H1 (cell line): ENCODE data around the gene COL4A1. TPM values are rescaled to one million over a fixed set of nuclear protein-coding genes. Genes with fewer than 3 reads are reported as not detected.

ENCODE experiments used
- CTCF ChIA-PET: fragments of 300-600 bp; sonication (Branson Sonifier 250); formaldehyde crosslinking; loops from one replicate; lab custom pipeline; 2021; ENCODE audit not compliant: partially characterized antibody; lab: Charles Lee
- POLR2A ChIA-PET: fragments of 300-600 bp; sonication (Branson Sonifier 250); formaldehyde crosslinking; loops from one replicate; lab custom pipeline; 2021; ENCODE audit warnings: inconsistent platforms; ENCODE audit not compliant: partially characterized antibody; lab: Charles Lee
- DNase-seq, 2 experiments: peaks; one replicate each; pipeline versions ENCODE4 v3.0.0 to v3.0.0-alpha.2; 2010 to 2022; ENCODE audit warnings: low spot score in 2 of 2, low read depth in 1 of 2, mixed read lengths in 1 of 2
- FAIRE-seq: peaks from 2 replicates; lab custom pipeline; 2011; peaks lifted over from hg19 to GRCh38; lab: Jason Lieb, UNC
- H2AFZ ChIP-seq: 2 replicates; pipeline ENCODE4 v1.8.1; 2012; ENCODE audit warnings: low read length, inconsistent platforms
- H2AK5ac ChIP-seq: 2 replicates; pipeline ENCODE4 v1.6.1; 2013; ENCODE audit warnings: low read depth, low read length
- H2BK120ac ChIP-seq: replicated peaks from 2 replicates; pipeline ENCODE3; 2013; ENCODE audit warnings: low read depth, low read length, inconsistent platforms
- H2BK12ac ChIP-seq: 2 replicates; pipeline ENCODE4 v1.6.1; 2013; ENCODE audit warnings: low read depth, low read length
- H2BK15ac ChIP-seq: 2 replicates; pipeline ENCODE4 v1.6.1; 2013; ENCODE audit warnings: low read length
- H2BK20ac ChIP-seq: 2 replicates; pipeline ENCODE4 v1.6.1; 2013; ENCODE audit warnings: low read length
- H2BK5ac ChIP-seq: 2 replicates; pipeline ENCODE4 v1.6.1; 2013; ENCODE audit warnings: low read depth, low read length
- H3K14ac ChIP-seq: 2 replicates; pipeline ENCODE4 v1.6.1; 2013; ENCODE audit warnings: inconsistent platforms; ENCODE audit not compliant: insufficient read length
- H3K18ac ChIP-seq: 2 replicates; pipeline ENCODE4 v1.6.1; 2013; ENCODE audit warnings: low read length; ENCODE audit errors: extremely low read depth
- H3K23ac ChIP-seq: 2 replicates; pipeline ENCODE4 v1.6.1; 2013; ENCODE audit warnings: inconsistent platforms; ENCODE audit not compliant: insufficient read length
- H3K23me2 ChIP-seq: 2 replicates; pipeline ENCODE4 v1.6.1; 2013; ENCODE audit warnings: low read depth, low read length
- H3K27ac ChIP-seq: 2 replicates; pipeline ENCODE4 v1.6.1; 2011; ENCODE audit warnings: low read depth, low read length, inconsistent platforms
- H3K27me3 ChIP-seq, 4 experiments: replicated peaks in 1 of 4; 1 replicate in 1 of 4; 2 replicates in 3 of 4; pipeline versions ENCODE4 v1.6.1 to v1.8.1; 2011 to 2013; ENCODE audit warnings: low read length in 3 of 4, mild to moderate bottlenecking in 3 of 4, inconsistent platforms in 2 of 4, mixed read lengths in 2 of 4, moderate library complexity in 1 of 4; ENCODE audit not compliant: control insufficient read depth in 3 of 4, insufficient read depth in 3 of 4; ENCODE audit errors: extremely low read depth in 1 of 4
- H3K36me3 ChIP-seq, 4 experiments: 2 replicates each; pipeline versions ENCODE4 v1.6.1 to v1.8.1; 2011 to 2013; ENCODE audit warnings: mild to moderate bottlenecking in 4 of 4, low read length in 3 of 4, moderate library complexity in 2 of 4, control low read depth in 1 of 4, inconsistent platforms in 1 of 4; ENCODE audit not compliant: insufficient read depth in 4 of 4, control insufficient read depth in 2 of 4
- H3K4ac ChIP-seq: replicated peaks from 2 replicates; pipeline ENCODE3; 2013; ENCODE audit warnings: low read length, low read depth, mixed read lengths, inconsistent platforms; ENCODE audit not compliant: insufficient read length
- H3K4me1 ChIP-seq, 4 experiments: replicated peaks in 1 of 4; 1 replicate in 1 of 4; 2 replicates in 3 of 4; pipeline versions ENCODE4 v1.6.1 to v1.8.1; 2011 to 2013; ENCODE audit warnings: low read length in 3 of 4, inconsistent platforms in 2 of 4, mixed read lengths in 1 of 4; ENCODE audit not compliant: insufficient read depth in 4 of 4, control insufficient read depth in 3 of 4
- H3K4me2 ChIP-seq, 2 experiments: 2 replicates each; pipeline versions ENCODE4 v1.6.1 to v1.8.1; 2011 to 2013; ENCODE audit warnings: low read depth in 2 of 2, low read length in 2 of 2, control low read depth in 1 of 2, inconsistent platforms in 1 of 2, mild to moderate bottlenecking in 1 of 2; ENCODE audit not compliant: insufficient read depth in 1 of 2
- H3K4me3 ChIP-seq, 4 experiments: fragments of 200-600, 300-600 bp in 1 of 4; sonication (generic), shearing (Covaris generic), sonication (Bioruptor Twin) in 1 of 4; 2 replicates each; pipeline versions ENCODE4 v1.5.1 to v1.8.1; 2011 to 2016; ENCODE audit warnings: low read length in 4 of 4, low read depth in 3 of 4, control low read depth in 2 of 4, inconsistent platforms in 2 of 4, mild to moderate bottlenecking in 2 of 4, mixed read lengths in 1 of 4, moderate library complexity in 1 of 4; ENCODE audit not compliant: insufficient read depth in 2 of 4; ENCODE audit errors: extremely low read depth in 1 of 4
- H3K56ac ChIP-seq: replicated peaks from 2 replicates; pipeline ENCODE3; 2013; ENCODE audit warnings: low read depth, mild to moderate bottlenecking, mixed read lengths, low read length, inconsistent platforms; ENCODE audit not compliant: insufficient read length
- H3K79me1 ChIP-seq: 2 replicates; pipeline ENCODE4 v1.6.1; 2013; ENCODE audit warnings: low read depth, low read length, control low read depth
- H3K79me2 ChIP-seq, 2 experiments: 2 replicates each; pipeline versions ENCODE4 v1.6.1 to v1.8.1; 2012 to 2013; ENCODE audit warnings: low read length in 2 of 2, mild to moderate bottlenecking in 2 of 2, inconsistent platforms in 1 of 2; ENCODE audit not compliant: insufficient read depth in 2 of 2, control insufficient read depth in 1 of 2
- H3K9ac ChIP-seq, 4 experiments: replicated peaks in 1 of 4; 1 replicate in 1 of 4; 2 replicates in 3 of 4; pipeline versions ENCODE4 v1.6.1 to v1.8.1; 2011 to 2013; ENCODE audit warnings: low read depth in 3 of 4, low read length in 3 of 4, control low read depth in 2 of 4, mild to moderate bottlenecking in 2 of 4, moderate library complexity in 2 of 4, inconsistent platforms in 1 of 4; ENCODE audit errors: extremely low read depth in 1 of 4
- H3K9me3 ChIP-seq, 2 experiments: 2 replicates each; pipeline versions ENCODE4 v1.6.1 to v1.8.1; 2012 to 2013; ENCODE audit warnings: mild to moderate bottlenecking in 2 of 2, moderate library complexity in 2 of 2, control low read depth in 1 of 2, inconsistent platforms in 1 of 2, low read depth in 1 of 2, low read length in 1 of 2, mixed read lengths in 1 of 2; ENCODE audit not compliant: insufficient read depth in 2 of 2
- H4K20me1 ChIP-seq, 2 experiments: replicated peaks in 1 of 2; 2 replicates each; pipeline versions ENCODE3 to v1.8.1; 2011 to 2013; ENCODE audit warnings: inconsistent platforms in 2 of 2, low read length in 2 of 2, mild to moderate bottlenecking in 1 of 2; ENCODE audit not compliant: insufficient read depth in 2 of 2, control insufficient read depth in 1 of 2
- H4K5ac ChIP-seq: 2 replicates; pipeline ENCODE4 v1.6.1; 2013; ENCODE audit warnings: low read length, low read depth, mixed read lengths, inconsistent platforms; ENCODE audit not compliant: insufficient read length
- H4K8ac ChIP-seq: 2 replicates; pipeline ENCODE4 v1.8.0; 2013; ENCODE audit warnings: mild to moderate bottlenecking, moderate library complexity, low read length, inconsistent platforms; ENCODE audit not compliant: insufficient read depth; ENCODE audit errors: extremely low read depth
- H4K91ac ChIP-seq: replicated peaks from 2 replicates; pipeline ENCODE3; 2013; ENCODE audit warnings: low read length, mixed read lengths, inconsistent platforms; ENCODE audit not compliant: insufficient read length
- EGR1 ChIP-seq: IDR thresholded peaks from 2 replicates; pipeline ENCODE4 v1.6.1; 2011; ENCODE audit warnings: low read depth, low read length, borderline replicate concordance
- GABPA ChIP-seq: IDR thresholded peaks from 2 replicates; pipeline ENCODE4 v1.6.1; 2011; ENCODE audit warnings: mild to moderate bottlenecking, low read length, moderate library complexity, borderline replicate concordance; ENCODE audit not compliant: insufficient read depth
- RAD21 ChIP-seq, 2 experiments: IDR thresholded peaks in 1 of 2; conservative IDR thresholded peaks in 1 of 2; 2 replicates each; pipeline ENCODE4 v1.6.1; 2011; ENCODE audit warnings: low read depth in 2 of 2, low read length in 2 of 2, improper control_type of control experiment in 1 of 2, inconsistent platforms in 1 of 2, mild to moderate bottlenecking in 1 of 2, moderate library complexity in 1 of 2
- SIN3A ChIP-seq, 2 experiments: IDR thresholded peaks in 1 of 2; conservative IDR thresholded peaks in 1 of 2; 2 replicates each; pipeline ENCODE4 v1.6.1; 2011 to 2012; ENCODE audit warnings: low read length in 2 of 2, improper control_type of control experiment in 1 of 2, low read depth in 1 of 2, mild to moderate bottlenecking in 1 of 2
- SP1 ChIP-seq: IDR thresholded peaks from 2 replicates; pipeline ENCODE4 v1.6.1; 2011; ENCODE audit warnings: low read depth, low read length
- SP2 ChIP-seq: IDR thresholded peaks from 2 replicates; pipeline ENCODE4 v1.6.1; 2012; ENCODE audit warnings: mild to moderate bottlenecking, low read length, inconsistent platforms
- SUZ12 ChIP-seq: fragments of 200-600 bp; sonication (generic); IDR thresholded peaks from 2 replicates; pipeline ENCODE4 v1.6.1; 2012; ENCODE audit warnings: mild to moderate bottlenecking, inconsistent platforms, low read length, moderate library complexity, mixed read lengths
- WGBS, 2 experiments: shearing (Covaris generic) in 1 of 2; methylation state at CpG; one replicate each; pipeline versions ENCODE4 v1.1.6 to v1.1.7; 2013 to 2015; ENCODE audit warnings: low lambda C conversion rate in 2 of 2, mixed read lengths in 2 of 2, inconsistent platforms in 1 of 2, low coverage in 1 of 2, missing lambda C conversion rate in 1 of 2; ENCODE audit not compliant: insufficient replicate concordance in 2 of 2, insufficient coverage in 1 of 2, insufficient read length in 1 of 2; ENCODE audit errors: extremely low coverage in 1 of 2, missing lambda C conversion rate in 1 of 2; 5-methylcytosine and 5-hydroxymethylcytosine counted together
- polyA plus RNA-seq, 7 experiments: library from polyadenylated mRNA; depleted of rRNA in 3 of 7; stranded (reverse) in 5 of 7; unstranded in 2 of 7; fragments of >200 nt in 5 of 7; fragments of 200-250 nt in 2 of 7; gene quantifications; 1 replicate in 5 of 7; 2 replicates in 1 of 7; 4 replicates in 1 of 7; pipeline versions ENCODE4 v1.2.1 to v1.2.3, GENCODE V29; 2011 to 2013; ENCODE audit warnings: missing spikeins in 2 of 7, mixed read lengths in 2 of 7
- total RNA-seq: library from RNA; stranded (reverse); fragmentation: NEBNext Ultra II Directional; extraction: Animal tissue kit (Norgen Biotek cat#: 25700); gene quantifications from 2 replicates; pipeline ENCODE4 v1.2.1, GENCODE V29; 2021

Gene COL4A1
- total and polyA plus RNA-seq, 2 of the 8 experiments (the other 6 are each of a cell fraction or from before 2014, with no cell fraction given): 30.7 to 82.0 TPM

DNA sequence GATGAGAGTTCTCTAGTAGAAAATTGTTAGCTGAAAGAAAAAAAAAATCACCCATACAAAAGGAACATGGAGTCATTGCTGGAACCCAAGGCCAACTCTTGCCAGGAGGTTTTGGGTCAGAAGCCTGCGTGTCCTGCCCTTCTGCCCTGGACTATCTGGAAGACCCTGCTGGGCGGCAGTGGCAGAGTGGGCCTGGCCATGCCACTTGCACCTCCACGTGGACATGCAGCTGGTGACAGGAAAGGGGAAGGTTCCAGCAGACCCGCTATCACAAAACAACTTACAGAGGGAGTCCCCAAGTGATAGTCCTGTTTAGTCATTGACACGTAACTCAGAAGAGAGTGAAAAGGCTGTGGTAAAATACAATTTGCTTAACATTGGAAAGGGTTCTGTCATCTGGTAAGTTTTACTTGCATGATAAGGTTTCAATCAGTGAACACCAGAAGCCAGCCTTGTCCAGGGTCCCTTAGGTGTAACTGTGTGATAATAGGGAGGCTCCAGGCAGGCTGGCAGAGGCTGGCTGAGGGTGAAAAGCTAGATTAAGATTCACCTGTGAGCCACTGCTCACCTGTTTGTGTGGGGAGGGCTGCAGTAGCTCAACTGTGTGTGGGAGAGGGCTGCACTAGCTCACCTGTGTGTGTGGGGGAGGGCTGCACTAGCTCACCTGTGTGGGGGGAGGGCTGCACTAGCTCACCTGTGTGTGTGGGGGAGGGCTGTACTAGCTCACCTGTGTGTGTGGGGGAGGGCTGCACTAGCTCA is 47.9 kb upstream of the COL4A1 start:
- Histone ChIP-seq H3K23me2 (no peaks in the 10 kb centered on the region), H3K4me3 (peak overlapping the region in 1 of 4 experiments; percentile 25; a peak in 1 of 8 replicates), H3K79me2 (peaks cover 0 to 10% of the 10 kb centered on the region in 2 experiments; a peak in 1 of 4 replicates), H3K56ac (no peak overlapping the region), H2BK5ac (peak overlapping the region; percentile 46; the same call in 1 of the 2 replicates), H3K4ac (peak overlapping the region; percentile 19), H3K9ac (no peak overlapping the region), H3K18ac (peak overlapping the region; percentile 83), H3K4me1 (peaks cover 3 to 17% (median 10%) of the 10 kb centered on the region in 4 experiments; a peak in 6 of 7 replicates), H2BK120ac (no peak overlapping the region), H3K79me1 (peaks cover 12% of the 10 kb centered on the region), H2AFZ (no peak overlapping the region), H3K36me3 (peaks cover 0 to 4% (median 1%) of the 10 kb centered on the region in 4 experiments; a peak in 3 of 8 replicates), H2AK5ac (no peak overlapping the region), H2BK12ac (no peak overlapping the region; the same call in 1 of the 2 replicates), H2BK20ac (peak overlapping the region; percentile 62; the same call in 1 of the 2 replicates), H3K23ac (no peak overlapping the region), H2BK15ac (peak overlapping the region; percentile 33; the same call in 1 of the 2 replicates), H3K14ac (no peak overlapping the region), H4K8ac (no peak overlapping the region), H3K27me3 (no peaks in the 10 kb centered on the region), H4K5ac (no peak overlapping the region), H3K9me3 (no peaks in the 10 kb centered on the region), H4K20me1 (peaks cover 6% of the 10 kb centered on the region in 2 experiments), H3K4me2 (peak overlapping the region; percentile 29 to 39; a peak in 3 of 4 replicates), H3K27ac (0 out of 2 replicates have a peak overlapping the region, but pooled peaks have one; percentile 19), H4K91ac (no peak overlapping the region)
- ChIA-PET CTCF (interaction anchor here (0.5 to 2.6 kb wide), 15 partner anchors 9 to 256 kb away, joined by 3 to 11 read pairs (median 3); no protein-coding TSS in a partner anchor), POLR2A (interaction anchor here (0.9 to 2.6 kb wide), 3 partner anchors 11 to 89 kb away, joined by 3 to 7 read pairs (median 4); partner anchors contain the start of genes COL4A1 and COL4A2)
- 74% methylated on average over 5 of the region's 5 CpGs; no CpG with 5 or more reads in 1 of the 2 experiments for WGBS, 2 experiments
- FAIRE-seq (no peak), DNase-seq (no peak)
- TF ChIP-seq SP2: no peak
- TF ChIP-seq SUZ12: no peak
- TF ChIP-seq RAD21 (IDR thresholded peaks at IDR 0.05 in 1 of 2, conservative IDR thresholded peaks at IDR 0.05 in 1 of 2; ENCODE audit: low read depth in 2 of 2, low read length in 2 of 2): no peak; a peak in 1 of 4 replicates
- no peak for TF ChIP-seq GABPA
- TF ChIP-seq SIN3A (conservative IDR thresholded peaks at IDR 0.05 in 1 of 2, IDR thresholded peaks at IDR 0.05 in 1 of 2; ENCODE audit: low read depth in 1 of 2, low read length in 2 of 2): no peak
- no peak for TF ChIP-seq EGR1
- TF ChIP-seq SP1: no peak
